BLaER1 (cell line): ENCODE results near the gene THSD7A.

Experiments
- H3K27ac ChIP-seq: shearing (Covaris generic); formaldehyde crosslinking; 2 replicates; pipeline ENCODE4 v1.8.1; 2022
- H3K27me3 ChIP-seq: shearing (Covaris generic); formaldehyde crosslinking; 2 replicates; pipeline ENCODE4 v1.8.1; 2022
- H3K36me3 ChIP-seq: shearing (Covaris generic); formaldehyde crosslinking; 2 replicates; pipeline ENCODE4 v1.8.1; 2022
- H3K4me1 ChIP-seq: shearing (Covaris generic); formaldehyde crosslinking; 2 replicates; pipeline ENCODE4 v1.8.1; 2022
- H3K4me2 ChIP-seq: shearing (Covaris generic); formaldehyde crosslinking; 2 replicates; pipeline ENCODE4 v1.8.1; 2022
- H3K4me3 ChIP-seq: shearing (Covaris generic); formaldehyde crosslinking; 2 replicates; pipeline ENCODE4 v1.8.1; 2022
- H3K9ac ChIP-seq: shearing (Covaris generic); formaldehyde crosslinking; 2 replicates; pipeline ENCODE4 v1.8.1; 2022
- H3K9me3 ChIP-seq: shearing (Covaris generic); formaldehyde crosslinking; 2 replicates; pipeline ENCODE4 v1.8.1; 2022
- H4K20me1 ChIP-seq: shearing (Covaris generic); formaldehyde crosslinking; 2 replicates; pipeline ENCODE4 v1.8.1; 2022
- Cebpa-rat ChIP-seq: shearing (Covaris generic); IDR thresholded peaks from 2 replicates; pipeline ENCODE4 v1.8.1; 2022

Gene THSD7A

GRCh38 chr7:11713352-11713751, 118.6 kb downstream of the THSD7A start:
- H3K27me3 ChIP-seq, result no peaks in the 10 kb centered on the region
- H3K27ac ChIP-seq, result no peak overlapping the region
- TF ChIP-seq Cebpa-rat, result no peak
- no peaks in the 10 kb centered on the region for H3K4me1 ChIP-seq
- H3K4me3 ChIP-seq, result no peak overlapping the region
- no peak overlapping the region for H3K4me2 ChIP-seq
- no peak overlapping the region for H3K9ac ChIP-seq
- H3K9me3 ChIP-seq, result no peaks in the 10 kb centered on the region
- no peaks in the 10 kb centered on the region for H3K36me3 ChIP-seq
- no peaks in the 10 kb centered on the region for H4K20me1 ChIP-seq

DNA sequence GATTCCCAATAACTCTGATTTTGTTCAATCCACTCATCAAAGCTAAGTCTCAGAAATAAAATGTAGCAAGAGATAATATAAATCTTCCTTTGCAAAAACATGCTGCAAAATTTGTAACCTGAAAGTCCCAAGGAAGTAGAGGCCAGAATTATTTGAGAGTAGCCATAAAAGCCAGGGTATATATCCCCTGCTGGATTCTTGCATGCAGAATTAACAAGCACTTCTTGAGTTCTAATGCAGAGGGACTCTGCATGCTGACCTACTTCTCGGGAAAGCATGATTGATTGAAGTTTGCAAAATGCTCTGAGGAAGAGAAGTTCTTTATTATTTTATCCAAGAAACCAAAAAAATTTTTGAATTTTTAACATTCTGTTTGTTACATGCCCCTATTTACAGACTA, 121.6 kb downstream of the THSD7A start:
- Histone ChIP-seq H3K4me3 (no peak overlapping the region), H3K27ac (no peak overlapping the region), H3K9ac (no peak overlapping the region), H3K4me1 (no peaks in the 10 kb centered on the region), H4K20me1 (no peaks in the 10 kb centered on the region), H3K27me3 (no peaks in the 10 kb centered on the region), H3K36me3 (no peaks in the 10 kb centered on the region), H3K9me3 (no peaks in the 10 kb centered on the region), H3K4me2 (no peak overlapping the region)
- no peak for TF ChIP-seq Cebpa-rat

- no peak overlapping the region for H3K27ac ChIP-seq
- no peaks in the 10 kb centered on the region for H3K4me1 ChIP-seq
- no peak overlapping the region for H3K4me3 ChIP-seq
- H3K9ac ChIP-seq, result no peak overlapping the region
- no peaks in the 10 kb centered on the region for H3K27me3 ChIP-seq
- no peaks in the 10 kb centered on the region for H3K9me3 ChIP-seq
- no peaks in the 10 kb centered on the region for H3K36me3 ChIP-seq
- no peak for TF ChIP-seq Cebpa-rat
- no peaks in the 10 kb centered on the region for H4K20me1 ChIP-seq
- no peak overlapping the region for H3K4me2 ChIP-seq
These were observed 122.8 kb downstream of the THSD7A start for GRCh38 chr7:11709196-11709595.

DNA sequence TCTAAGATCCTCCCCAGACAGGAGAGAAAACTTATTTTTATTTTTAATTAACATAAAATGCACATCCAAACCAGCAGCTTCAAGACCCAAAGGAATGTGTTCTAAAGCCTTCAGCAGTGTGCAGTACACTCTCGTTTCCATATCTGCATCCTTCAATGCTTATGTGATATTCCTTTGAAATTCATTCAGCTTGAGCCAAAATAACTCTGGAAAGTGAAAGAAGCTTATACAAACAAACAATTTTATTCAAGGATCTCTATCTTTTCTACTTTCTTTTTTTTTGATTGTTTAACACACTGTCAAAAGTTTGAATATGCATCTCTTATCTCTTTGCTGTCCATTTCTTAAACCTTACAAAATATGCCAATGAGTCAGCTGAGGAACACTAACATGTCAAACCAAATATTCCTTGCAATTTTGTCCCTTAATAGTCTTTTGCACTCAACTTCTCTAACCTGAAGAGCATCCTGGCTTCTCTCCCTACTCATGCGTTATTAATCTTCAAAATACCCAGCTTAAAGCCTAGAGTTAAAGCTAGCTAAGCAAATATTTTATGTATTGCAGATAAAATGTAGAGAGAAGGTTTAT, 124.3 kb downstream of the THSD7A start:
- Histone ChIP-seq H3K36me3 (no peaks in the 10 kb centered on the region), H3K9ac (no peak overlapping the region), H3K9me3 (no peaks in the 10 kb centered on the region), H3K27ac (no peak overlapping the region), H4K20me1 (no peaks in the 10 kb centered on the region), H3K4me3 (no peak overlapping the region), H3K4me1 (no peaks in the 10 kb centered on the region), H3K4me2 (no peak overlapping the region), H3K27me3 (no peaks in the 10 kb centered on the region)
- no peak for TF ChIP-seq Cebpa-rat

DNA sequence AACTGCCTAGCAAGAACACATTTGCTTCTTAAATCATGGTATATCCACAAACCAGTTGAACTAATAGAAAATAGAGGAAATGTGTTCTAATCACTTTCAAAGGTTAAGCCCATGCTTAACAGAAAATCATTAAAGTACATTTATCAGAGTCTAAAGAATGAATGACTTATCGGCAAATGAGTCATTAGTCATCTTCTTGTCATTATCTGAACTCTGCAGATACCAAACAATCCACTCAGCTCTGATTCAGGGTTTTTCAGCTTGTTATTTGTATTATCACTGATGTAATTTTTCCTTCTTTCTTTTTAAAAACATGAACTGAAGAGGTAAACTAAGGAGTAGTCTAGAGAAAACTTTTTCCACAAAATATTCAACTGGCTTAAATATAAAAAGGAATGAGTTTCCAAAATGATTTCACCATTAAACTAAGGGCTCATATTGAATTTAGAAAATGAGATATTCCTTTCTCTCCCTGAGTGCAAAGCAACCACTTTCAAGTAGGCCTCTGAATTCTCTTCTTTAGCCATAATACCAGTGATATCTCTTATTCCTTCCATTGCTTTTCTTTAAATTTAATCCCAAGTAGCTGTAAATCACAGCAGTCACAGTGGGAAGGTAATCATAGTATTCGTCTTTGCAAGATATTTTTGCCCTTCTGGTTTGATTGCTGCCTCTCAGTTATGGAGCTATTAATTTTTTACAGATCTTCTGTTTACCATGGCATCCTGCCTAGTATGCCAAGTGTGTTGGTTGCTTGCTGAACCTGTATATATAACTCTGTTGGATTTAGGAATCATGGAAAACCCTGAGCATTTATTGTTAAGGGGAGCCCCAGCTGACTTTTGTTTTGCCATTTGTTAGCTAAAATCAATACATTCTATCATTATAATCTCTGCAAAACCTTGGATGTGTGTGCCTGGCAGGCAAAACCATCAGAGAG, 125.1 kb downstream of the THSD7A start:
- H3K9me3 ChIP-seq, result no peaks in the 10 kb centered on the region
- H3K36me3 ChIP-seq, result no peaks in the 10 kb centered on the region
- no peaks in the 10 kb centered on the region for H3K27me3 ChIP-seq
- H3K9ac ChIP-seq, result no peak overlapping the region
- no peak overlapping the region for H3K4me2 ChIP-seq
- no peak overlapping the region for H3K27ac ChIP-seq
- H3K4me1 ChIP-seq, result no peaks in the 10 kb centered on the region
- H3K4me3 ChIP-seq, result no peak overlapping the region
- H4K20me1 ChIP-seq, result no peaks in the 10 kb centered on the region
- no peak for TF ChIP-seq Cebpa-rat

DNA sequence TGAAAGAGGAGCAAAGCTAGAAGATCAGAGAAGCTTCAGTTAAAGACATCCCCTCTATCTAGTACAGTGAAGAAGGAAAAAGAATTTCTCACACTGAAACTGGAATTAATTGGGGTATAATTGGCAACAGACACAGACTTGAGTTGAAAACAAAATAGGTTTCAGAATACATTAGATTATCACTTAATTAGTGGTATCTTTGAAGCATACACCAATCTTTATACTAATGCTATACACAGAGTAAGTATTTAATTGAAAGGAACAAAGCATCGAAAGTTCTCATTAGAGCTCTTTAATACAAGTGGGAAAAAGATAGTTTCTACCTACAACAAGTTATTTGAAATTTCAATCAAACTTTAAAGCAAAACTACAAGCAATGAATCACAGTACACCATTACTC, 128.2 kb downstream of the THSD7A start:
- H3K9me3 ChIP-seq, result no peaks in the 10 kb centered on the region
- H3K9ac ChIP-seq, result no peak overlapping the region
- no peak for TF ChIP-seq Cebpa-rat
- H3K36me3 ChIP-seq, result no peaks in the 10 kb centered on the region
- no peaks in the 10 kb centered on the region for H4K20me1 ChIP-seq
- no peak overlapping the region for H3K4me3 ChIP-seq
- H3K27ac ChIP-seq, result no peak overlapping the region
- peaks cover under 1% of the 10 kb centered on the region for H3K4me1 ChIP-seq
- no peak overlapping the region for H3K4me2 ChIP-seq
- H3K27me3 ChIP-seq, result no peaks in the 10 kb centered on the region

DNA sequence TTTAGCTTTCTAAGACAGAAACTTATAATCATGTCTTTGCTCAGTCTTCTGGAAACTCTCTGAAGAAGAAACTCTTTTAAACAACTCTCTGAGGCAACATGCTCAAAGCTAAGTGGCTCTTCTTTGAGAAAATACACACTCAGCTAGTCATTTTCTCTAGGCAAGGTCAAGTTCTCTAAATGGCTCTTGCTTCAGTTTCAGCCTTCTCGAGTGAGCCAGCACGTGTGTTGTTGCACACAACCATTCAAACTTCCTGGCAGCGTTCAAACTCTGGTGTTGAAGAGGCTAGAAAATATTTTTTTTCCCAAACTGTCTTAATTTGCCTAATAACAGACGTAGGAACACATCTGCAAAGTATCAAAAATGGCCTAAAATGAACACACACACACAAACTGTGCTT, 129.1 kb downstream of the THSD7A start:
- H3K36me3 ChIP-seq, result no peaks in the 10 kb centered on the region
- peaks cover 10% of the 10 kb centered on the region for H3K4me1 ChIP-seq
- H3K27ac ChIP-seq, result no peak overlapping the region
- no peak overlapping the region for H3K9ac ChIP-seq
- no peak overlapping the region for H3K4me3 ChIP-seq
- H3K27me3 ChIP-seq, result no peaks in the 10 kb centered on the region
- H4K20me1 ChIP-seq, result no peaks in the 10 kb centered on the region
- H3K4me2 ChIP-seq, result no peak overlapping the region
- no peaks in the 10 kb centered on the region for H3K9me3 ChIP-seq
- TF ChIP-seq Cebpa-rat, result no peak

DNA sequence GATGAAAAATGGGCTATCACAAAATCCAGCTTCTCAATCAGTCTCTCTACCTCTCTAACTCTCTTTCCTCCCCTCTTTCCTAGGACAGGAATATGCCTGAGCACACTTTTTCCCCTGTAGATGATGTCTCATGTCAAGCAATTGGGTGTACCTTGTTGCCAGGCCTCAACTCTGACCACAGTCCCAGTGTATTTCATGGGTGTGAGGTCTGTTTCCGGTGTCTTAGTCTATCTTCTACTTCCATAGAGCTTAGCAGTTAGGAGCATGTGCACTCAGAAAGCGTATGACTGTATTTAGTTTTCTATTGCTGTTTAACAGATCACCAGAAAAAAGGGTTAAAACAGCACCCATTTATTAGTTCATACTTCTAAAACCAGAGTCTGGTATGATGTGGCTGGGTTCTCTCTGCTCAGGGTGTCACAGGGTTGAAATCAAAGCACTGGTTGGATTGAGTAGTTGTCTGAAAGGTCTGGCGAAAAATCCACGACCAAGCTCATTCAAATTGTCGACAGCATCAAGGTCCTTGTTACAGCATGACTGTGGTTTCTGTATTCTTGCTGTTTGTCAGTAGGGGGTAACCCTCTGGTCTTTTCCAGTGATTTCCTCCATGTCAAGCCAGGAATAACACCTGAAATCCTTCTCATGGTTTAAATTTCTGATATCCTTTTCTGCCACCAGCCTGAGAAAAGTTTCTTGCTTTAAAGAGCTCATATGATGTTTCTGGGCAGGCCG, 130.0 kb downstream of the THSD7A start:
- Histone ChIP-seq H3K27ac (no peak overlapping the region), H3K9me3 (no peaks in the 10 kb centered on the region), H3K4me3 (no peak overlapping the region), H3K4me1 (peaks cover 11% of the 10 kb centered on the region), H3K9ac (no peak overlapping the region), H3K4me2 (no peak overlapping the region), H3K36me3 (no peaks in the 10 kb centered on the region), H4K20me1 (no peaks in the 10 kb centered on the region), H3K27me3 (no peaks in the 10 kb centered on the region)
- TF ChIP-seq Cebpa-rat, result no peak

- H3K4me2 ChIP-seq, result no peak overlapping the region
- no peak overlapping the region for H3K9ac ChIP-seq
These were observed 132.3 kb downstream of the THSD7A start for GRCh38 chr7:11699666-11700065.

GRCh38 chr7:11698384-11698871, 133.6 kb downstream of the THSD7A start:
- no peaks in the 10 kb centered on the region for H3K36me3 ChIP-seq
- H4K20me1 ChIP-seq, result no peaks in the 10 kb centered on the region
- H3K9me3 ChIP-seq, result no peaks in the 10 kb centered on the region
- peaks cover 16% of the 10 kb centered on the region for H3K4me1 ChIP-seq
- TF ChIP-seq Cebpa-rat, result no peak
- no peaks in the 10 kb centered on the region for H3K27me3 ChIP-seq
- no peak overlapping the region for H3K4me3 ChIP-seq
- H3K27ac ChIP-seq, result no peak overlapping the region
- peak overlapping the region; percentile 37 for H3K4me2 ChIP-seq
- H3K9ac ChIP-seq, result no peak overlapping the region

More at GRCh38 chr7:11699666-11700065, 132.3 kb downstream of the THSD7A start:
- no peak overlapping the region for H3K4me3 ChIP-seq
- no peaks in the 10 kb centered on the region for H3K9me3 ChIP-seq
- peaks cover 11% of the 10 kb centered on the region for H3K4me1 ChIP-seq
- no peaks in the 10 kb centered on the region for H3K27me3 ChIP-seq
- TF ChIP-seq Cebpa-rat, result no peak
- no peaks in the 10 kb centered on the region for H3K36me3 ChIP-seq
- H4K20me1 ChIP-seq, result no peaks in the 10 kb centered on the region
- no peak overlapping the region for H3K27ac ChIP-seq
